A673 (cell line): ENCODE results near the gene ARMC12.

Source experiments
- EZH2 ChIP-seq: fragments of 200-600 bp; sonication (generic); IDR thresholded peaks from 2 replicates; pipeline ENCODE4 v1.6.1; 2017; ENCODE audit warnings: borderline replicate concordance, low read depth, mild to moderate bottlenecking, mixed read lengths, antibody characterized with exemption, low read length; ENCODE audit not compliant: poor library complexity, severe bottlenecking
- TF ChIP-seq, protein P1 (sequence below): fragments of 300-800, 200-600 bp; sonication (generic); conservative IDR thresholded peaks from 2 replicates; pipeline ENCODE4 v1.5.1; 2017; ENCODE audit warnings: low read depth, mild to moderate bottlenecking, antibody characterized with exemption, low read length, moderate library complexity, mixed read lengths

GRCh38 chr6:35765739-35766138 lies 28.9 kb downstream of the ARMC12 start:
- no peak for TF ChIP-seq EZH2
- TF ChIP-seq, protein P1, sequence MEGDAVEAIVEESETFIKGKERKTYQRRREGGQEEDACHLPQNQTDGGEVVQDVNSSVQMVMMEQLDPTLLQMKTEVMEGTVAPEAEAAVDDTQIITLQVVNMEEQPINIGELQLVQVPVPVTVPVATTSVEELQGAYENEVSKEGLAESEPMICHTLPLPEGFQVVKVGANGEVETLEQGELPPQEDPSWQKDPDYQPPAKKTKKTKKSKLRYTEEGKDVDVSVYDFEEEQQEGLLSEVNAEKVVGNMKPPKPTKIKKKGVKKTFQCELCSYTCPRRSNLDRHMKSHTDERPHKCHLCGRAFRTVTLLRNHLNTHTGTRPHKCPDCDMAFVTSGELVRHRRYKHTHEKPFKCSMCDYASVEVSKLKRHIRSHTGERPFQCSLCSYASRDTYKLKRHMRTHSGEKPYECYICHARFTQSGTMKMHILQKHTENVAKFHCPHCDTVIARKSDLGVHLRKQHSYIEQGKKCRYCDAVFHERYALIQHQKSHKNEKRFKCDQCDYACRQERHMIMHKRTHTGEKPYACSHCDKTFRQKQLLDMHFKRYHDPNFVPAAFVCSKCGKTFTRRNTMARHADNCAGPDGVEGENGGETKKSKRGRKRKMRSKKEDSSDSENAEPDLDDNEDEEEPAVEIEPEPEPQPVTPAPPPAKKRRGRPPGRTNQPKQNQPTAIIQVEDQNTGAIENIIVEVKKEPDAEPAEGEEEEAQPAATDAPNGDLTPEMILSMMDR: no peak
